Measurements from ENCODE around the gene ZNF786. TPM values are rescaled to one million over a fixed set of nuclear protein-coding genes. Genes with fewer than 3 reads are reported as not detected.
A peak's percentile ranks its signal among the peaks of the same experiment; 100 is the strongest.

Gene ZNF786
- total RNA-seq, 6 donors from 2014 or later: 1.7 to 9.0 (median 7.6) TPM

DNA sequence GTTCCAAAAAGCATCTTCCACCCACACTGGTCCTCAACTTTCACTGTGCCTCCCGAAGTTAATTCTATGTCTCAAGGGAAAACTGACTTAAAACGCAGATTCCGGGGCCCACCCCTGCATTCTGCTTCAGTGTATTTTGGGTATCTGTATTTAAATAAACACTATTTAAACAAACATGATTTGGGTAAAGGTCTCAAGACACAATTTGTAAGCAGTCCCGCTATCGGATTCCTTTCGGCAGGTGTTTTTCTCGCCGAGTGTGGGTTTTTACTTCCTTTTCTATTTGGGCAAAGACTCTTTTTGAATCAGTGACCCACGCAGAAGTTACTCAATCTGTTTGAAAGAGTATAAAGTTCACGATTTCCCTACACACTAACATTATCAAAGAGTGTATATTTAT is 63.5 kb downstream of the ZNF786 start:
- Histone ChIP-seq H3K4me3 (peak overlapping the region; percentile 74 to 98 (median 91)), H3K27ac (peak overlapping the region in 2 of 4 donors; percentile 90 to 92), H3K4me1 (peaks cover 14 to 45% (median 17%) of the 10 kb centered on the region in 4 donors), H3K36me3 (no peaks in the 10 kb centered on the region), H3K9me3 (no peaks in the 10 kb centered on the region), H3K27me3 (no peaks in the 10 kb centered on the region)
- DNase-seq (no peak), ATAC-seq (ENCODE audit: low FRiP score in 2 of 2) (no peak)
- TF ChIP-seq POLR2A (IDR thresholded peaks at IDR 0.05) (no peak), EP300 (IDR thresholded peaks at IDR 0.05) (no peak), POLR2AphosphoS5 (IDR thresholded peaks at IDR 0.05) (no peak)
- TF ChIP-seq, protein P1, sequence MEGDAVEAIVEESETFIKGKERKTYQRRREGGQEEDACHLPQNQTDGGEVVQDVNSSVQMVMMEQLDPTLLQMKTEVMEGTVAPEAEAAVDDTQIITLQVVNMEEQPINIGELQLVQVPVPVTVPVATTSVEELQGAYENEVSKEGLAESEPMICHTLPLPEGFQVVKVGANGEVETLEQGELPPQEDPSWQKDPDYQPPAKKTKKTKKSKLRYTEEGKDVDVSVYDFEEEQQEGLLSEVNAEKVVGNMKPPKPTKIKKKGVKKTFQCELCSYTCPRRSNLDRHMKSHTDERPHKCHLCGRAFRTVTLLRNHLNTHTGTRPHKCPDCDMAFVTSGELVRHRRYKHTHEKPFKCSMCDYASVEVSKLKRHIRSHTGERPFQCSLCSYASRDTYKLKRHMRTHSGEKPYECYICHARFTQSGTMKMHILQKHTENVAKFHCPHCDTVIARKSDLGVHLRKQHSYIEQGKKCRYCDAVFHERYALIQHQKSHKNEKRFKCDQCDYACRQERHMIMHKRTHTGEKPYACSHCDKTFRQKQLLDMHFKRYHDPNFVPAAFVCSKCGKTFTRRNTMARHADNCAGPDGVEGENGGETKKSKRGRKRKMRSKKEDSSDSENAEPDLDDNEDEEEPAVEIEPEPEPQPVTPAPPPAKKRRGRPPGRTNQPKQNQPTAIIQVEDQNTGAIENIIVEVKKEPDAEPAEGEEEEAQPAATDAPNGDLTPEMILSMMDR (IDR thresholded peaks at IDR 0.05): no peak
- 22 to 31% methylated on average over 10 of the region's 10 CpGs for WGBS, 2 donors

DNA sequence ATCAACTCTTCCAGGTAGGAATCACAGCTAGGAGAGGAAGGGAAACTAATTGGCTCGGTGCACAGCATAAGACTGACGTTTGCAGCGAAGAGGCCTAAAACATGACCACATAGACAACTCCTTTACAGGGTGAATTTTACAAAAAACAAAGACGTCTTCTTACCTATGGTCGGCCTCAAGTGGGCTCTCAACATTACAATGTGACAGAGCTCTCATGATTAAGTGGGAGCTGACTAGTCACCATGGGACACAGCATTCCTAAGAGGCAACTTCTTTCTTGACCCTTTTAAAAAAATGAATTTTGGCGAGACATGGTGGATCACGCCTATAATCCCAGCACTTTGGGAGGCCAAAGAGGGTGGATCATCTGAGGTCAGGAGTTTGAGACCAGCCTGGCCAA is 66.9 kb downstream of the ZNF786 start:
- H3K36me3 ChIP-seq: peaks cover 5 to 25% (median 19%) of the 10 kb centered on the region in 4 donors
- H3K9me3 ChIP-seq: no peaks in the 10 kb centered on the region
- DNase-seq (no peak), ATAC-seq (ENCODE audit: low FRiP score in 2 of 2) (no peak)
- no peaks in the 10 kb centered on the region for H3K27me3 ChIP-seq
- H3K4me3 ChIP-seq: no peak overlapping the region
- WGBS, 2 donors: 76 to 78% methylated on average over 7 of the region's 7 CpGs
- TF ChIP-seq POLR2AphosphoS5 (IDR thresholded peaks at IDR 0.05): no peak
- TF ChIP-seq EP300 (IDR thresholded peaks at IDR 0.05): no peak
- TF ChIP-seq, protein P1 (IDR thresholded peaks at IDR 0.05): no peak
- TF ChIP-seq POLR2A (IDR thresholded peaks at IDR 0.05): no peak
- H3K4me1 ChIP-seq: peaks cover 10 to 35% (median 13%) of the 10 kb centered on the region in 4 donors
- H3K27ac ChIP-seq: peak overlapping the region in 1 of 4 donors; percentile 1

DNA sequence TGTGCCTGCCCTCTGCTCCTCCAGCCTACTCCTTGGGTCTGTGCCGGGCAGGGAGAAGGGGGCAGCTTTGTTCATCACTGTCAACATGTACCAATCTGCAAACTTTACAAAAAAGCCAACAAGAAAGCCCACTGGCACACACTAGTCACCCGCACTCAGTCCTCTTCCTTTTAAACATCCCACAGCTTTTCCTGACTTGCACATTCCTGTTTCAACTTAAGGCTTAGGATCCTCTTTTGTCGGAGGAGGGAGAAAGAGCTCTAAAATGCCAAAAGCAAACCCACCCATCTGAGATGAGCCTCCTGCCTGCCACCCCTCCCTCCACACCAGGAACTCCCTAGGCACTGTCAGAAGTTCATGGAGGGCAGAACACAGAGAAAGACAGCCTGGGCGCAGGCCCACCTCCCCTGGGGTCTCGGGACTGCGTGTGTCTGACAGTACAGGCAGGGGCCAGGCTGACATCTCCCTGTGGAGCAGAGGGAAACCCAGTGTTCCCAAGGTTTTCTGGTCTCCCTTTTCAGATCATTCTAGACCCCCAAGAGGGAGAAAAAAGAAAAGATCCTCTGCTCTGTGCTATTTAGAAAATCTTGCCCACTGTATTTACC is 67.7 kb downstream of the ZNF786 start:
- no peak overlapping the region for H3K27ac ChIP-seq
- DNase-seq: no peak
- no peaks in the 10 kb centered on the region for H3K27me3 ChIP-seq
- peaks cover 10 to 33% (median 13%) of the 10 kb centered on the region in 4 donors for H3K4me1 ChIP-seq
- H3K9me3 ChIP-seq: no peaks in the 10 kb centered on the region
- no peak overlapping the region for H3K4me3 ChIP-seq
- no peak for TF ChIP-seq EP300 (IDR thresholded peaks at IDR 0.05)
- TF ChIP-seq POLR2AphosphoS5 (IDR thresholded peaks at IDR 0.05): no peak
- TF ChIP-seq, protein P1 (IDR thresholded peaks at IDR 0.05): no peak
- TF ChIP-seq POLR2A (IDR thresholded peaks at IDR 0.05): no peak
- no peak for ATAC-seq (ENCODE audit: low FRiP score in 2 of 2)
- 81 to 88% methylated on average over 6 of the region's 6 CpGs for WGBS, 2 donors
- H3K36me3 ChIP-seq: peaks cover 5 to 33% (median 23%) of the 10 kb centered on the region in 4 donors

DNA sequence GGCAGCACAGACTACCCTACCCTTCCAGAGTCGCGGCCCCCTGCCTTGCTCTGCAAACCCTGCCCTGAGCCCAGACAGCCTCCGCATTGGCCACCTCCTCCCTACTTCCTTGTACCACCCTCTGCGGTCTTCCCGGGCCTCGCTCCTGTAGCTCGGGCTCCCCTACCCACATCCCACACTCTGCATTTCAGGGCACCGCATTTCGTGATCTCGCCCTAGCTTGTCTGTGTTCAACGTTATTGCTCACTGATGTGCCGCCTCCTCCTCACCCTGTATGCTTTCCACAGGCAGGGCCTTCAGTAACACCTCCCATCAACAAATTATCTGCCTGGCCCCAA is 68.8 kb downstream of the ZNF786 start:
- ATAC-seq (ENCODE audit: low FRiP score in 2 of 2) (peak in 1 of 2 donors; percentile 27), DNase-seq (no peak)
- 84 to 91% methylated on average over 12 of the region's 12 CpGs for WGBS, 2 donors
- peaks cover under 1 to 22% (median 5%) of the 10 kb centered on the region in 4 donors for H3K4me1 ChIP-seq
- TF ChIP-seq, protein P1 (IDR thresholded peaks at IDR 0.05): no peak
- TF ChIP-seq POLR2A (IDR thresholded peaks at IDR 0.05) (no peak), POLR2AphosphoS5 (IDR thresholded peaks at IDR 0.05) (no peak), EP300 (IDR thresholded peaks at IDR 0.05) (no peak)
- H3K27ac ChIP-seq: no peak overlapping the region
- no peaks in the 10 kb centered on the region for H3K27me3 ChIP-seq
- no peaks in the 10 kb centered on the region for H3K9me3 ChIP-seq
- peaks cover 10 to 43% (median 25%) of the 10 kb centered on the region in 4 donors for H3K36me3 ChIP-seq
- no peak overlapping the region for H3K4me3 ChIP-seq

DNA sequence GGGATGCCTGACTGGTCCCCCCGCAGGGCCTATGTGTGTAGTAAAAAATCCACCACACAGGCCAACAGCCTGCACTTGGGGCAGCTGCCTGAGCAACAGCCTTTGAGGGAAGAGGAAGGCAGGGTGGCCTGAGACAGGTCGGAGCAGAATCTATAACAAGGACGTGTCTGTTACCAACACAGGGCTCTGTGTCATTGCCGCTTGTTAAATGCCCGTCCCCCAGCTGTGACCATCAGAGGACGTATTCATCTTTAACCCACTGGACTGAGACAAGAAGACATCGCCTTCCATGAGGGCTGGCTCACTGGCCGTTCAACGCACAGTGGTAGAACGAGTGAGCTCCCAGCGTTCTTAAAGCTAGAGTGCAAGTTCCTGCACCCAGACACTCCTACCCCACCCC is 70.0 kb downstream of the ZNF786 start:
- H3K4me3 ChIP-seq: no peak overlapping the region
- DNase-seq (no peak), ATAC-seq (ENCODE audit: low FRiP score in 2 of 2) (no peak)
- WGBS, 2 donors: 87 to 89% methylated on average over 10 to 11 of the region's 11 CpGs
- H3K27ac ChIP-seq: no peak overlapping the region
- H3K27me3 ChIP-seq: no peaks in the 10 kb centered on the region
- H3K9me3 ChIP-seq: no peaks in the 10 kb centered on the region
- peaks cover 16 to 55% (median 31%) of the 10 kb centered on the region in 4 donors for H3K36me3 ChIP-seq
- H3K4me1 ChIP-seq: peaks cover 0 to 15% (median 3%) of the 10 kb centered on the region in 4 donors
- no peak for TF ChIP-seq POLR2AphosphoS5 (IDR thresholded peaks at IDR 0.05)
- TF ChIP-seq, protein P1 (IDR thresholded peaks at IDR 0.05): no peak
- TF ChIP-seq EP300 (IDR thresholded peaks at IDR 0.05): no peak
- TF ChIP-seq POLR2A (IDR thresholded peaks at IDR 0.05): no peak

Data from upper lobe of left lung (tissue), 6 donors.